NCI-H446 treated with DMSO at 0.1 percent for 48 hours (cell line): ENCODE data around the gene BTF3L4.

ENCODE experiments used
- DNase-seq: peaks from one replicate; lab custom pipeline; 2025; lab: John Stamatoyannopoulos, UW

Gene BTF3L4

DNA sequence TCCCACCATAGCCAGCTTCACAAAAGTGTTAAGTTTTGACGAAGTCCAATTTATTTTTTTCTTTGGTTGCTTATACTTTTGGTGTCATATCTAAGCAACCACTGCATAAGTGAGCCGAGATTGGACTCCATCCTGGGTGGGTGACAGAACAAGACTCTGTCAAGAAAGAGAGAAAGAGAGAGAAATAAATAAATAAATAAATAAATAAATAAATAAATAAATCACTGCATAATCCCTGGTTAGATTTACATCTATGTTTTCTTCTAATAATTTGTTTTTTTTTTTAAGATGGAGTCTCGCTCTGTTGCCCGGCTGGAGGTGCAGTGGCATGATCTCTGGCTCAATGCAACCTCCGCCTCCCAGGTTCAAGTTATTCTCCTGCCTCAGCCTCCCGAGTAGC, 67.5 kb downstream of the BTF3L4 start:
- no peak for DNase-seq

DNA sequence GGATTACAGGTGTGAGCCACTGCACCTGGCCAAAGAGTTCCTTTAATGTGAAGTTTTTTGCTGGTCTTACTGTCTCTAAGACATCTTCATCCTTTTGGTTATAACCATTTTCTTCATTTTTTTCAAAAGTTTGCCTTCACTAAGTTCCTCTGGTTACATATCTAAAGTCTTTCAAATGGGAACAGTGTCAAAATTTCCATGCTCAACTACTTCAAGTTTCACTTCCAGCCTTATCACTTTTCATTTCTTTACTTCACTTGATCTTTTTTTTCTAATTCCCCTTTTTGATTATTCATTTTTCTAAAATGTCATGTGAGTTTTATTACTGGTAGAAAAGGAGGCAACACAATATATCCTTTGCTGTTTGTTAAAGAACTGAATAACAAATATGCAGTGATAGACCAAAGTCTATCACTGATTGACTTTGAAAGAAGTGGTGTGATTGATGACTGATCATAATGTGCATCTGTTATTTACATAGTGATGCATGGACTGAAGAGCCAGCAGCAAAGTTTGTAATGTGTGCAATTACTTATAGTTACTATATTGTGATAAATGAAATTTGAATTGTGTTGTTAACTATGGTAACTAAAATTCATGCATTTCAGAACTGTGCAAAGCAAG, 69.8 kb downstream of the BTF3L4 start:
- DNase-seq: no peak

DNA sequence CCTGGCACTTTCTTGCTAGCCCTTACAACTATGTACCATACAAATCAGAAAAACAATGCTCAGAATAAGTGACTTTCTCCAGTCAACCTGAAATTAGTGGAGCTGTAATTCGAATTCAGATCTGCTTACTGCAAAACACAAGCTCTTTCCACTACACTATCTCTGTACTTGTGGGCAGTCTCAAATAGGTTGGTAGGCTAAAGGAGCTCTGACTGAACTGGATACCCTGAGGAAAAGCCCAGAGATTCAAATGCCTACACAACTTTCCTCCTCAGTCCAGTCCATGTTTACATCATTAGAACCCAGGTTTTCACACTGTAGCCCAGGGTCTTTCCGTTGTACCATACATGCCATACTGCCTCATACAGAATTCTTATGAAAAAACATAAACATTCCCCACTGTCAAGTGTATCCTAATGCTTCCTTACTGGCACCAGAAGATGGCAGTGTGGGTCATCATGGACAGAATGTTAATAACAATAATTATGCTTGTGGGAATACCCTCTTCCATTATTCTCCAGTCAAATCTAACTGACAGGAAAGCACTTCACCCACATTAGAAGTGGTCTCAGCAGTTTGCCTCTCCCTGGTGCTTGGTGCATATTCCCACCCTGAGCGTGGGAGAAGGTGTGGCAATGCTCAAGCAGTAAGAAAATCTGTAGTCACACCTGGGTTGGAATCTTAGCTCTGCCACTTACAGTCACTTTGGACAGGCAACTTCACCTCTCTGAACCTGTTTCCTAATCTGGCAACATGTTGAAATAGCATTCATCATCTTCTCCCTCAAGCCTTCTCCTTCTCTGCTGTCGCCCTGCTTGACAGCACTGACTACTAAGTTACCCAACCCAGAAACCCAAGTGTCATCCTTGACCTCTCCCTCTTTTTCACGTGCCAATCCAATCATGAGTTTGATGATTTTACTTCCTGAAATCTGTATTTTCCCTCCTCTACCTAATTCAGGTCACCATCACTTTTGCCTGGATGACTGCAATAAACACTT, 71.4 kb downstream of the BTF3L4 start:
- peak; percentile 53 for DNase-seq

DNA sequence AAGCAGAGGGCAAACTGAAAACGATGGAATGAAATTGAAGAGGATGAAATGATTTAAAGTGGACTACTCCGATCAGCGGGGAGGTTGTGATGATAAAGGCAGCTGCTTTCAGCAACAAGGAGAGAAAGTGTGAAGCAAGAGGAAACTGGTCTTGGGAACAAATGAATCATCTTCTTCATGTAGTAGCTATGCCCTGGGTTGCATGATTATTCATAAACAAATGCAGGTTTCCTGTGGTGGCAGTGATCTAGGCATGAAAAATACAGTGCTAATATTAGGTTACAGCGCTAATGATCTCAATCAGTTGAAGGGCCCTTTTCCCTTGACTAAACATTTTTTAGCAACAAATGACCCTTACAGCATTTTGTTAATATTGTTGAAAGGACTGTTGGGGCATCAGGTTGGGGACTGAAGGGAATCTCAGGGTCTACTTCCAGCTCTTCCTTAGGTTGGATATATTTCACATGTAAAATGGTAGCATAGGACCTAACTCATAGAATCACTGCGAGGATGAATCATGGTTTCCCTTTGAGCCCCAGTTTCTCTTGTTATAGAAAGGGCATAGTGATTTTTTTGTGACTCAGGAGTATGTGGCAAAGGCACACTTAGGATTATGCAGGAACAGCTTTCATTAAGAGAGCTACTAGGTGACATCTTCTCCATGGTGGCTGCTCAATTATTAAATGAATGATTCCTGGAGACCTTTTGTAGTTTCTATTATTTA, 83.9 kb downstream of the BTF3L4 start:
- no peak for DNase-seq
